Activated gamma-delta T cell treated with anti-CD3 and anti-CD28 coated beads, Interleukin-2, amount 50 U/mL, for 16 hours (primary cell): ENCODE data around the gene LMOD1.
"Not testable (repeated sequence)": the region's sequence is repeated elsewhere in the genome, so short reads cannot be mapped to it uniquely, and the experiment has no call there.

Source experiments
- DNase-seq: peaks from one replicate; pipeline ENCODE4 v3.0.0-alpha.2; 2020; ENCODE audit warnings: low read depth

The LMOD1 gene

GRCh38 chr1:201947697-201948008, 1.3 kb upstream of the LMOD1 start:
- no peak for DNase-seq

DNA sequence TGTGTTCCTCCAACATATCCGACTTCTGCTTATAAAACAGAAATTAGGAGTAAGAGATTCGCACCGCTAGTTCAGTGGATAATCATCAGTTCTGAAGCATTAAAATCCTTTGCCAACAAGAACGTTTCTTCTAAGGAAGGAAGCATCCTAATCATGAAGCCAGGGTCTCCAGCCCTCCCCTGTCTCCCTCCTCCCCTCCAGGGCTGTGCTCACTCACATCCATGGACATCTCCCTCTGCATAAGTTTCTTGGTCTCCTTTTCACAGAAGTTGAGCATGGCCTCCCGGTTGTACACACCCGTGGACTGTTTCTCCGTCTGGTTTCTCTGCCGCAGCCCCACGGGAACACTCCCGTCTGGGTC, 505 bp downstream of the LMOD1 start:
- no peak for DNase-seq

DNA sequence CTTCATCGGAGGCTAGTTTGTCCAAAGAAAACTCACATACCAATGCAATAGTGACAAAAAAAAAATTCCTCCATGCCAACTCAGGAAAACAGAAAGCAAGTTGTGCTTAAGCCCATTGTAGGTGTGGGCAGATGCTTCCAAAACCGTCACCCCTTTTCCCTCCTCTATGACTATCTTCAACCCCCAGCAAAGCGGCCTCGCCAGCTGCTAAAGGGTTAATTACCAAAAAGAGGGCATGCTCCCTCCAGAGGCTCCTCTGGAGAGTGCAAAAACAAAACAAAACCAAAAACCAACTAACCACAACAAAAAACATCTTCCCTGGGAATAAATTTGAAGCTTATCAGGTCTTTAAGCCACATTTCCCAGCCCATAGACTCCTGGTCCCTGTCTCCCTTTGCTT, 1.2 kb downstream of the LMOD1 start:
- no peak for DNase-seq

GRCh38 chr1:201944639-201945038, 1.7 kb downstream of the LMOD1 start:
- no peak for DNase-seq

- no peak for DNase-seq
Measured at GRCh38 chr1:201944002-201944401, 2.3 kb downstream of the LMOD1 start.

GRCh38 chr1:201942129-201942495, 4.2 kb downstream of the LMOD1 start:
- DNase-seq: no peak

DNA sequence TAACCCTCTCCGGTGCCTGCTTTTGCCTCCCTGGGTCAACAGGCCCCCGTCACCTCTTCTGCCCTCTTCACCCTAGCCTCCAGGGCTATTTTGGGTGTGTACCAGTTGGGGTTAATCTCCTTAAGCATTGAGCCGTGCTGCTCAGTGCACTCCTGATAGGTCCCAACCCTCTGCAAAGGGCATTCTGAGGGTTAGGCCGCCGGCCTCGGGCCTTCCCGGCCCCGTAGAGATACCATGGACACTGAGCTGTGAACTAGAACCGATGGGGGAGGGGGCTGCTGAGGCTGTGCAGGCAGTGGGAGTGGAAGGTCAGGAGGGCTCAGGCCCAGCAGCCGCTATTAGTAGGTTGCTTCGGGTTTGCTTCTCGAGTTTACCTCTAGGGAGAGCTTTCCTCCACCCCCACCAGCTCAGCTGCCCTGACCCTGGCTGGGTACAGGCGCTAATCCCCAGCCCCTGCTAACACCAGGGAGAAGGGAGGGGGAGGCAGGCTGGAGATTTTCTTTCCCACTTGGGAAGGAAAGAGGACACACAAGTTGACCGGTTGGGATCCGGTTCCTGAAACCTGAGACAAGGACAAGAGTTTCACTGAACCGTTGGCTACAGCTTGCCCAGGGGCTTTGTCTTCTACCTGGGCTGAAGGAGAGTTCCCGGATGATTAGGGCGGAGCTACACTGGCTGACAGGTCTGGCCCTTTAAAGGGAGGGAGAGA, 4.8 kb downstream of the LMOD1 start:
- DNase-seq: no peak

DNA sequence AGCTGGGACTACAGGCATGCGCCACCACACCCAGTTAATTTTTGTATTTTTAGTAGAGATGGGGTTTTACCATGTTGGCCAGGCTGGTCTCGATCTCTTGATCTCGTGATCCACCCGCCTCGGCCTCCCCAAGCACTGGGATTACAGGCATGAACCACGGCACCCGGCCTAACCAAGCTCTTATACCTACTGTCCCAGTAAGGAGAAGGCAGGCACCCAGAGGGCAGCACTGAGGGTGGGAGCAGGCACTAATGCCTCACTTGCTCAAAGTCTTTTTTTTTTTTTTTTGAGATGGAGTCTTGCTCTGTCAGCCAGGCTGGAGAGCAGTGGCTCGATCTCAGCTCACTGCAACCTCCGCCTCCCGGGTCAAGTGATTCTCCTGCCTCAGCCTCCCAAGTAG, 6.0 kb downstream of the LMOD1 start:
- DNase-seq: not testable (repeated sequence)

GRCh38 chr1:201939574-201939973, 6.8 kb downstream of the LMOD1 start:
- no peak for DNase-seq

- no peak for DNase-seq
Measured at GRCh38 chr1:201939148-201939547, 7.2 kb downstream of the LMOD1 start.

- no peak for DNase-seq
Measured at GRCh38 chr1:201938440-201939035, 7.8 kb downstream of the LMOD1 start.

DNA sequence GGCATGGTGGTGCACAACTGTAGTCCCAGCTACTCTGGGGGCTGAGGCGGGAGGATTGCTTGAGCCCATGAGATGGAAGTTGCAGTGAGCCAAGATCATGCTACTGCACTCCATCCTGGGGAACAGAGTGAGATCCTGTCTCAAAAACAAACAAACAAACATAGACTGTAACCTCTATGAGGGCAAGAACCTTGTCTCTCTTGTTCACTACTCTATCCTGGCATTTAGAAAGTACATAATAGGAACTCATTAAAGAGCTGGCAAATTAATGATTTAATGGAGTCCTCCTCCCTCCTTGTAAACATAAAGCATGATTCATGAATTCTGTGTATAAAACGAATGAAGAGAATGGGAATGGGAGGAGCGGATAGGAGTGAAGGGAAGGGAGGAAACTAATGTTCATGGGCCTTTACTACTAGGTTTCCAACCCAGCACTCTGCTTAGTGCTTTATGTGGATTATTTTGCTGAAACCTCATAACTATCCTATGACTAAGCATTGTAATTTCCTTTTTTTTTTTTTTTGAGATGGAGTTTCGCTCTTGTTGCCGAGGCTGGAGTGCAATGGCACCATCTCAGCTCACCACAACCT, 8.6 kb downstream of the LMOD1 start:
- no peak for DNase-seq

DNA sequence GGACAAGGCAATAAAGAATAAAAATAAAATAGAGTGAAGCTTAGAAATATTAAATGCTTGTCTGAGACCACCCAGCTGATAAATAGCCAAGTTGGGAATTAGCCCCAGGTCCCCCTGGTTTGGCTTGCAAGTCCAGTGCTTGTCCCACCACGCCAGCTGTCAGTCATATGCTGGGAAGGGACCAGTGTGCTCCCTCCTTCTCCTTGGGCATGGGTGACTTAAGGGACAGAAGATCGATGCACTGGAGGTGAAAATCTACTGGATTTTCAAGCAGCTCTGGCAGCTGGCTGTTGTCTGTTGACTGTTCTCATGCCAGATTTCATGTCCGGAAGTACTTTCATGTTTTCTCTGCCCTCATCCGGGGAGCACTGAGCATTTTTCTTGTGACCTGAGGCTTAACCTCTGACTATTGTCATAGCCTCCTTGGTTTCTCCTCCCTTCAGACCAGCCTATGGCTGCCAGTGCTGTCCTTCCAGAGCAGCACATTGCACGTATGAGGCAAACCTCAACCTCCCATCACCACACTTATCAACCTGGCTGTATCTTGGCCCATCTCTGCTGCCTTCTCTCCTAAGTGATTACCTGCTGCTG, 12.4 kb downstream of the LMOD1 start:
- no peak for DNase-seq

DNA sequence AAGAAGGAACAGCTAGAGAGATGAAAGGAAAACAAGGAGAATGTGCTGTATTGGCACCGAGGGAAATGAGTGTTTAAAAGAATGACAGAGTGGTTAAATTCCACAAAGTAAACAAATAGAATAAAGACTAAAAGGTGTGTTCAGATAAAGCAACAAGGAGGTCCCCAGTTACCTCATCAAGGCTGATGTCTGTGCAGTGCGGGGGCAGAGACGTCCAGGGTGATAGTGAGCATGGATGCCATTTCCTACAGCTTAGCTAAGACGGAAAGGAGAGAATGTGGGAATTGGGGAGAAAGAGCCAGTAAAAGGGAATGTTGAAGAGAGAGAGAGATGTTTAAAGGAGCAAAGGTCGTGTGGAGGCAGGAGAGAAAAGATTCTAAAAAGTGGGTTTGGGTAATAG, 15.5 kb downstream of the LMOD1 start:
- no peak for DNase-seq

DNA sequence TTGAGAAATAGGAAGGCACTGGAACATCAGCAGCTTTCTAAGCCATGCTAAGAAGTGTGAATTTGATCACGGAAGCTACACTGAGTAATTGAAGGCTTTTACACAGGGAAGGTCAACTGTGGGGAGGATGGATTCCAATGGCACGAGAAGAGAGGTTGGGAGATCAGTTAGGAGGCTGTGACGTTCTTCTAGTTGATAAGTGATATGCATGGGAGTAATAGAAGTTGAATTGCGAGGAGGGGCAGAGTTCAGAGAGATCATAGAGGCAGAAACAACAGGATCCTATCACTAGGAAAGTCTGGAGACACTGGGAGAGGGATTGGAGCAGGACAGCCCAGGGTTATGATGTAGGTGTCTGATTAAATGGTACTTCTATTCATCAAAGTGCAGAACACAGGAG, 16.2 kb downstream of the LMOD1 start:
- no peak for DNase-seq

GRCh38 chr1:201928266-201928665, 18.1 kb downstream of the LMOD1 start:
- DNase-seq: no peak

DNA sequence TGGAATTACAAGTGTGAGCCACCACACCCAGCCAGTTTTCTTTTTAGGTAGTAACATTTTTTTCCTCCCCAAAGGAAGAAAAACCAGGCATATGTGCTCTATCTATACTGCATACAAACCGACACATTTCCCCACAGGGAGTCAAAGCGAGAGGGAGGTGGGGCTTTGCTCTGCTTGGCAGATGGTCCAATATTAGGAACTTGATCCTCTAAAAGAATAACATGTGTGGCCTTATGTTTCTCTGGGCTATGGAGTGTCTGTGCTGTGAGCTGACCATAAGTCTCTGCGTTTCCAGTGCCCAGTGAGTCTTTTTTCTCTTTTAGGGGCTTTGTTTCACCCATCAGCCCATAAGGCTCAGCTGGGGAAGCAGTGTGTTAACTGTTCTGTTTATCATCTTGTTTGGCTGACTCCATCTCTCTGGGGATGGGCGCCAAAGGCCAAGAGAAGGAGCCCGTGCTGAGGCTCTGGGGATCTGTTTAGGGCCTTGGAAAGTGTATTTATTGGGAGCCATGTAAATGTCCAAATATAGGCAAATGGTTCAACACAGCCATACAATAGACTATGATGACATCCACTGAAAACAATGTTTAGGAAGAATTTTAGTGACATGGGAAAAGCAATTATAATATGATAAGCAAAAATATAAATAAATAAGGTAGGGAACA, 20.2 kb downstream of the LMOD1 start:
- DNase-seq: no peak

DNA sequence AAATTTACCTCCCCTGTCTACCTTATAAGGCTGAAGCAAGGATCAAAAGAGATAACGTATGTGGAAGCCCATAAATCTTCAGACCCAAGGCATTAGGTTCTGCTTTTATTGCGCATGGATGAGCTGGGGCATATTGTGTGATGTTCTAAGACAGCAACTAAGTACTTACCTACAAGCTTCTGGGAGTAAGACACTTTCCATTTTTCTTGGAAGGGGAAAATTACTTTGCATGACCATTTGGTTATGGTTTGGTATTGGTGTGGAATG, 21.1 kb downstream of the LMOD1 start:
- no peak for DNase-seq

DNA sequence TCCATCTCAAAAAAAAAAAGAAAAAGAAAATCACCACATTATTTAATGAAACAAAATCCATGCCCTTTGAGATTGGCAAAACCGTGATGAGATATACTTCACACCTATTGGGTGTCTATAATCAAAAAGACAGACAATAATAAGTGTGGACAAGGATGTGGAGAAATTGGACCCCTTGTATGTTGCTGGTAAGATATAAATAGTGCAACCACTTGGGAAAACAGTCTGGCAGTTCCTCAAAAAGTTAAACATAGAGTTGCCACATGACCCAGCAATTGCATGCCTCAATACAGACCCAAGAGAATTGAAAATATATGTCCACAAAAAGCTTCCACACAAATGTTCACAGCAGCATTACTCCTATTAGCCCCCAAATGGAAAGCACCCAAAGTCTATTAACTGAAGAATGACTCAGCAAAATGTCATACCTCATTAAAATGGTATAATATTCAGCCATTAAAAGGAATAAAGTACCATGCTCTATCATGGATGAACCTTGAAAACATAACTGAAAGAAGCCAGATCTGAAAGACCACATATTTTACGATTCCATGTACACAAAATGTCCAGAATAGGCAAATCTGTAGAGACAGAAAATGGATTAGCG, 24.3 kb downstream of the LMOD1 start:
- no peak for DNase-seq

GRCh38 chr1:201918343-201918742, 28.0 kb downstream of the LMOD1 start:
- DNase-seq: no peak

DNA sequence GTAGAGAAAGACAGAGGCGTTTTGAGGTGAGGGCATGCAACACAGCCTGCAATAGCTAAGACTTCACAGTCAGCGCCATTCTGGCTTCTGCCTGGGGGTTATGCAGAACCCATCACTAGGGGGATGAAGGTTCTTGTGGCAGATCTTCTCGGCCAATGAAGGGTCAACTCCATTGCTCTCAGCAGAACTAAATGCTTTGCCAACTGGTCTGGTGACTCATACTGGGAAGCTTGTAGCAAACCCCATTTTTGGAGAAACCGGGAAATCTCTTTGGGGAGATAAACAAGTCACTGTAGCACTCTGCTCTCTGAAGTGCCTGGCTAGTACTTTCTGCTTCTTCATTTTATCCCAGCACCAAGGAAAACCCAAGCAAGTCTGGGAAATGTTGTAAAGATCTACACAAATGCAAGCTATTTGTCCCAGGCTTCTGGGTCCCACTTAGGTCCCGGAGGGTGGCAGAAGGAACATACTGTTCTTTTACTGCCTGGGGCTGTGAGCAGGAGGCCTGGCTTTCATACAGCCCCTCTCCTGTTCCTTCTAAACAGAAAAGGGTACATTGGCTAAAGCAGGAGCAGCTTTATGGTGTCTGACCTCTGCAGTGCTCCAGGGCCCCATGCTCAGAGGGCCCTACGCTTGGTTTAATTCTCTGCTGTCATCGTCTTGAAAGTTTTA, 28.9 kb downstream of the LMOD1 start:
- no peak for DNase-seq

DNA sequence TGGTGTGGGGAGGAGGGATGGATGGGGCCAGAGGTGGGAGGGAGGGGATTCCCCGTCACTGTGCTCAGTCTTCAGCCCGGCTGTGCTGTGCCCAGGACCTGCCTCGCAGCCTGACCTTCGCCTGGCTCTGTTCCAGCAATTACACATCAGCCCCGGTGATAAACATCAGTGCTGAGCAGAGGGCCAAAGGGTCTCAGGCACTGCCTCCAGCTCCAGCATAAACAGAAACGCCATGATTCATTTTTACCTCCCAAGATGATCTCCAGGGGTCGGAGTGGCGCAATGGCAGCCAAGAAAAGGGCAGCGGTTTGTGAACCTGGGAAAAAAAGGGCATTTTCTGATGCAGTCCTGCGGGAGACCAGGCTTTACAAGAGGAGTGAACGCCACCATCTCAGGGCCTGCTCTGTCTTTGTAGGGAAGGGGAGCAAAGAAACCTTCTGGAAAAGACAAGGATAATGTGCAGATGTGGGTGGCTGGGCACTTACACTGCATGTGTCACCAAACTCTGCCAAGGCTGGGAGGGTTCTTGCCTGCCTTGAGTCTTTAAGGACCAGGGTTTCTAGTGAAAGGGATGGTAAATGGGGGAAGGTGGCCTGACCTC, 29.6 kb downstream of the LMOD1 start:
- DNase-seq: no peak
